ENCODE data around the gene ASB16.

Gene ASB16

DNA sequence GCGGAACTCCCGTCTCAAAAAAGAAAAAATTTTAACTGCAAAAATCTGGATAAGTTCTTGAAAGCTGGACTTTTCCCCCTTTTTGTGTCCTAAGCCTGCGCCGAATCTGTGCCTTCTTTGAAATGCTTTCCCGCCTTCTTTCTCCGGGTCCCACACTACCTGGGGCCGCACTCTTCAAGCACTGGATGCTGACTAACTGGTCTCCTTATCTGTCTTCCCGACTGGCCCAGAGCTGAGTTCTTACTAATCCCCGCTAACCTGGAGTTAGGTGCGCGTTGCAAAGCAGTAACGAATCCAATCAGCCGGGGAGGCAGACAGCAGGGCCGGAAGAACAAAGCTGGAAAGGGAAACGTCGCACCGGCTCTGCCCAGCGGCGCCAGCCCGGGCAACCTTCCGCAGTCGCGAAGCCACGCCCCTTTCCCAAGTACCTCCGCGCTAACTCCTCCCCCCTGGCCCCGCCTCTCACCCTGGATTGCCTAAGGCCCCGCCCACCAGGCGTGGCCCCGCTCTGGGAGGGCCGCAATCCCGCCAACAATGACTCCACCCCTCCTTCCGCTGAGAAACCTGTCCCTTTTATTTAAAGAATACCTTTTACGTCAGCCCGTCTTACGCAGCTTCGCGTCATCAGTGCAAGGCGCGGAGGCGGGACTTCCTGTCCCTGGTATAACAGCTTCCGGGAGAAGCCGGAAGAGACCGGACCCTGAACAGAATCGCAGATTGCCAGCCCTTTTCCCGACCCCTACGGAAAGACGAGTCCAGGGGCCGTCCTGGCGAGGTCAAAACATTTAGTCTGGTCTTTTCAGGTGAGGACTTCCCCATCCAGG is 16.0 kb downstream of the ASB16 start, which contains the start of gene TMUB2:
TSS of gene TMUB2 (plus strand) at position 666 of the 824 bp plus-strand sequence. CDS start 737 bp downstream, outside the sequence.
- Histone ChIP-seq H3K79me2 (ENCODE audit: insufficient read depth, low read depth) (peaks cover 54% of the 10 kb centered on the region), H3K27me3 (ENCODE audit: insufficient read depth, low read depth) (no peaks in the 10 kb centered on the region), H3K36me3 (ENCODE audit: insufficient read depth) (peaks cover 9% of the 10 kb centered on the region; the same call in 1 of the 2 replicates), H4K20me1 (ENCODE audit: insufficient read depth) (no peaks in the 10 kb centered on the region), H3K4me3 (IDR thresholded peaks at IDR 0.05; ENCODE audit: insufficient read depth, low read depth, low read length) (no peak within 1 kb of the TSS), H3K9ac (peak within 1 kb of the TSS; percentile 72), H3K4me1 (ENCODE audit: low read depth, poor library complexity, severe bottlenecking) (peaks cover 50% of the 10 kb centered on the region), H2AFZ (ENCODE audit: low read depth) (peak within 1 kb of the TSS; percentile 49), H3K4me2 (peak within 1 kb of the TSS; percentile 91), H3K27ac (peak within 1 kb of the TSS; percentile 67)
- no peak for TF ChIP-seq CTCF (conservative IDR thresholded peaks at IDR 0.05; ENCODE audit: low read depth, low read length)

GRCh38 chr17:44187131-44187899 is 16.8 kb downstream of the ASB16 start:
- peaks cover under 1% of the 10 kb centered on the region; the same call in 1 of the 2 replicates for H3K36me3 ChIP-seq (ENCODE audit: insufficient read depth)
- no peak overlapping the region for H3K4me3 ChIP-seq (IDR thresholded peaks at IDR 0.05; ENCODE audit: insufficient read depth, low read depth, low read length)
- peak overlapping the region; percentile 91 for H3K4me2 ChIP-seq
- peak overlapping the region; percentile 35 for H3K27ac ChIP-seq
- H3K4me1 ChIP-seq (ENCODE audit: low read depth, poor library complexity, severe bottlenecking) = peaks cover 43% of the 10 kb centered on the region
- TF ChIP-seq CTCF (conservative IDR thresholded peaks at IDR 0.05; ENCODE audit: low read depth, low read length) = no peak
- peak overlapping the region; percentile 49 for H2AFZ ChIP-seq (ENCODE audit: low read depth)
- H3K9ac ChIP-seq = peak overlapping the region; percentile 33; the same call in 1 of the 2 replicates
- H4K20me1 ChIP-seq (ENCODE audit: insufficient read depth) = no peaks in the 10 kb centered on the region
- H3K27me3 ChIP-seq (ENCODE audit: insufficient read depth, low read depth) = no peaks in the 10 kb centered on the region
- peaks cover 48% of the 10 kb centered on the region for H3K79me2 ChIP-seq (ENCODE audit: insufficient read depth, low read depth)

- H3K27me3 ChIP-seq (ENCODE audit: insufficient read depth, low read depth) = no peaks in the 10 kb centered on the region
- H3K4me1 ChIP-seq (ENCODE audit: low read depth, poor library complexity, severe bottlenecking) = peaks cover 29% of the 10 kb centered on the region
- H3K4me3 ChIP-seq (IDR thresholded peaks at IDR 0.05; ENCODE audit: insufficient read depth, low read depth, low read length) = no peak overlapping the region
- H2AFZ ChIP-seq (ENCODE audit: low read depth) = no peak overlapping the region
- H3K4me2 ChIP-seq = no peak overlapping the region; the same call in 1 of the 2 replicates
- H3K79me2 ChIP-seq (ENCODE audit: insufficient read depth, low read depth) = peaks cover 33% of the 10 kb centered on the region
- H3K36me3 ChIP-seq (ENCODE audit: insufficient read depth) = no peaks in the 10 kb centered on the region; the same call in 1 of the 2 replicates
- TF ChIP-seq CTCF (conservative IDR thresholded peaks at IDR 0.05; ENCODE audit: low read depth, low read length) = no peak
- no peak overlapping the region for H3K9ac ChIP-seq
- H4K20me1 ChIP-seq (ENCODE audit: insufficient read depth) = no peaks in the 10 kb centered on the region
- H3K27ac ChIP-seq = no peak overlapping the region
These were observed 18.3 kb downstream of the ASB16 start for GRCh38 chr17:44188576-44189403.

- H3K79me2 ChIP-seq (ENCODE audit: insufficient read depth, low read depth) = peaks cover 16% of the 10 kb centered on the region
- H2AFZ ChIP-seq (ENCODE audit: low read depth) = no peak overlapping the region
- H3K36me3 ChIP-seq (ENCODE audit: insufficient read depth) = no peaks in the 10 kb centered on the region; the same call in 1 of the 2 replicates
- H3K4me2 ChIP-seq = no peak overlapping the region
- no peaks in the 10 kb centered on the region for H4K20me1 ChIP-seq (ENCODE audit: insufficient read depth)
- no peak overlapping the region for H3K9ac ChIP-seq
- H3K4me3 ChIP-seq (IDR thresholded peaks at IDR 0.05; ENCODE audit: insufficient read depth, low read depth, low read length) = no peak overlapping the region
- no peak for TF ChIP-seq CTCF (conservative IDR thresholded peaks at IDR 0.05; ENCODE audit: low read depth, low read length)
- peaks cover 12% of the 10 kb centered on the region for H3K4me1 ChIP-seq (ENCODE audit: low read depth, poor library complexity, severe bottlenecking)
- no peak overlapping the region for H3K27ac ChIP-seq
- H3K27me3 ChIP-seq (ENCODE audit: insufficient read depth, low read depth) = no peaks in the 10 kb centered on the region
These were observed 20.0 kb downstream of the ASB16 start for GRCh38 chr17:44190481-44190880.

Measured in KMS-11 (cell line).